Suprapubic skin (tissue), 4 donors: Measurements from ENCODE around the gene MED25. TPM values are rescaled to one million over a fixed set of nuclear protein-coding genes. Genes with fewer than 3 reads are reported as not detected.

Experiments used
- DNase-seq, 2 donors: peaks; one replicate each; pipeline ENCODE4 v3.0.0-alpha.2; 2019; ENCODE audit warnings: low spot score in 2 of 2
- H3K27ac ChIP-seq: fragments of 200-600 bp; sonication (generic); one replicate; pipeline ENCODE4 v1.5.1; 2019
- H3K27me3 ChIP-seq: fragments of 200-600 bp; sonication (generic); one replicate; pipeline ENCODE4 v1.5.1; 2019
- H3K36me3 ChIP-seq: fragments of 200-600 bp; sonication (generic); one replicate; pipeline ENCODE4 v1.5.1; 2019
- H3K4me1 ChIP-seq: fragments of 200-600 bp; sonication (generic); one replicate; pipeline ENCODE4 v1.5.1; 2019
- H3K4me3 ChIP-seq: fragments of 200-600 bp; sonication (generic); one replicate; pipeline ENCODE4 v1.5.1; 2019; ENCODE audit warnings: mild to moderate bottlenecking
- H3K9me3 ChIP-seq: fragments of 200-600 bp; sonication (generic); one replicate; pipeline ENCODE4 v1.5.1; 2019
- CTCF ChIP-seq, 2 donors: fragments of 200-600 bp in 1 of 2; fragments of 450-650 bp in 1 of 2; sonication (generic) in 1 of 2; IDR thresholded peaks; one replicate each; pipeline ENCODE4 v1.5.1; 2016 to 2019; ENCODE audit warnings: antibody characterized with exemption in 2 of 2, mild to moderate bottlenecking in 1 of 2, moderate library complexity in 1 of 2
- EP300 ChIP-seq: sonication (generic); formaldehyde crosslinking; IDR thresholded peaks from one replicate; pipeline ENCODE4 v1.6.1; 2017; ENCODE audit warnings: antibody characterized with exemption
- POLR2A ChIP-seq, 2 donors: fragments of 450-650 bp; IDR thresholded peaks; one replicate each; pipeline ENCODE4 v1.6.1; 2017; ENCODE audit warnings: antibody characterized with exemption in 2 of 2, mild to moderate bottlenecking in 2 of 2, moderate library complexity in 2 of 2
- POLR2AphosphoS5 ChIP-seq, 3 donors: sonication (generic); formaldehyde crosslinking; IDR thresholded peaks; one replicate each; pipeline ENCODE4 v1.6.1; 2017; ENCODE audit warnings: antibody characterized with exemption in 3 of 3
- WGBS: methylation state at CpG from one replicate; pipeline ENCODE4 v1.1.5; 2018; 5-methylcytosine and 5-hydroxymethylcytosine counted together
- total RNA-seq, 4 donors: library from RNA; depleted of rRNA; stranded (reverse); fragments of >200 nt; gene quantifications; one replicate each; pipeline ENCODE4 v1.1.0, GENCODE V29; 2016

MED25 gene
- total RNA-seq, 4 donors from 2014 or later: 32.2 to 60.3 (median 40.8) TPM

DNA sequence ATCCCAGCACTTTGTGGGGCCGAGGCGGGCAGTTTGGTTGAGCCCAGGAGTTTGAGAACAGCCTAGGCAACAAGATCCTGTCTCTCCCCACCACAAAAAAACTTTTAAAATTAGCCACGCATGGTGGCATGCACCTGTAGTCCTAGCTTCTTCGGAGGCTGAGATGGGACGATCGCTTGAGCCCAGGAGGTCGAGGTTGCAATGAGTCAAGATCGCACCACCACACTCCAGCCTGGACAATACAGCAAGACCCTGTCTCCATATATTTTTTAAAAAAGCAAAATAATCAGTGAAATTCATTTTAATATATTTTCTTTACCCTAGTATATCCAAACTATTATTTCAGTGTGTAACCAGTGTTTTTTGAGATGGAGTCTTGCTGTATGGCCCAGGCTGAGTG, 43.1 kb upstream of the MED25 start:
- TF ChIP-seq CTCF (IDR thresholded peaks at IDR 0.05) (no peak), EP300 (no peak), POLR2AphosphoS5 (IDR thresholded peaks at IDR 0.05) (no peak), POLR2A (IDR thresholded peaks at IDR 0.05) (no peak)
- H3K4me3 ChIP-seq: no peak overlapping the region
- H3K27me3 ChIP-seq: no peaks in the 10 kb centered on the region
- 95% methylated on average over 8 of the region's 8 CpGs for WGBS
- peaks cover 18% of the 10 kb centered on the region for H3K4me1 ChIP-seq
- no peaks in the 10 kb centered on the region for H3K9me3 ChIP-seq
- H3K27ac ChIP-seq: no peak overlapping the region
- peaks cover 7% of the 10 kb centered on the region for H3K36me3 ChIP-seq
- DNase-seq: no peak

DNA sequence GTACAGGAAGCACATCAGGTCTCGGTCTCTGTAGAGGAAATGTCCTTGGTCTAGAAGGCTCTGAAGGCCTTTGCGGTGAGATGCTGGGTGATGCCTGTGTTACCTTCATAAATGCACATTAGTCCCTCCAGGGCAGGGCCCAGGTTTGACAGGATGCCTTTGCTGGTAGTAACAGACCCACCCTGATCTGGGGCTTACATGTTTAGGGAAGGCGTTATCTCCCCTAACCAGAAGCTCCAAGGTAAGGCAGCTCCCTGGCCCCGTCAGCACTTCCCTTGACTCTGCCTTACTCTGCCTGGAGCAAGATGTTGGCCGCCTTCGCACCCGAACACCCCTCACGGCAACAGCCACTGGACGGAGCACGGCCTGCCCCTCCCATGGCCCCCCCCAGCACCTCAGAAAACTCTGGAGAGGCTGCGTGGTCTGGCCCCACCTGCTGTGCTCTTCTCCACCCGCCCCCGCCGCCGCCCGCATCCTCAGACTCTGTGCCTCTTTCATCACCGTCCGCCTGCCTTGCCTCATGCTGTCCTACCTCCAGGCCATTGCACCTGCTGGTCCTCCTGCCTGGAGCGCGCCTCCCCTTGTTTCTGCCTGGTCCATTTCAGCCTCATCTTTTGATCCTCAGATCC, 42.2 kb upstream of the MED25 start:
- no peak for DNase-seq

DNA sequence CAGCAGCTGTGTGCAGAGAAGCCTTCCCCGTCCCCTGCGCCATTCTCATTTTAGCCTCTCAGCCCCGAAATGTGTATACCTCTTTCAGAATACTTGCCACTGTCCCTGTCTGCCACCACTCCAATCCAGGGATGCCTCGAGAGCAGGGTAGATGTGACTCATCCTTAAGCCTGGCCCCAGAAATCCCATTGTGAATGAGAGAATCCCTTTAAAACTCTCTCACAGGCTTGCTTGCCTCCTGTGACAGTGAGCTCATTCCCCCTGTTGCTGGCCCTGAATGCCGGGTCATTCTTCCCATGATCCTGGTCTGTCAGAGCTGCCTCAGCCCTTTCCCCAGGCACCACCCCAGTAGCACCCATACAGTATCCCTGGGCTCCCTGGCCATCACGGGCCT, 41.7 kb upstream of the MED25 start:
- no peaks in the 10 kb centered on the region for H3K27me3 ChIP-seq
- no peak for DNase-seq
- H3K27ac ChIP-seq: no peak overlapping the region
- WGBS: 81% methylated on average over 6 of the region's 6 CpGs
- no peaks in the 10 kb centered on the region for H3K9me3 ChIP-seq
- peaks cover 9% of the 10 kb centered on the region for H3K36me3 ChIP-seq
- H3K4me1 ChIP-seq: peaks cover 19% of the 10 kb centered on the region
- no peak overlapping the region for H3K4me3 ChIP-seq
- no peak for TF ChIP-seq EP300
- TF ChIP-seq CTCF (IDR thresholded peaks at IDR 0.05): no peak
- no peak for TF ChIP-seq POLR2A (IDR thresholded peaks at IDR 0.05)
- no peak for TF ChIP-seq POLR2AphosphoS5 (IDR thresholded peaks at IDR 0.05)

More for the DNA sequence above, 42.2 kb upstream of the MED25 start:
- WGBS: 93% methylated on average over 18 of the region's 20 CpGs
- peaks cover 7% of the 10 kb centered on the region for H3K36me3 ChIP-seq
- H3K27me3 ChIP-seq: no peaks in the 10 kb centered on the region
- no peaks in the 10 kb centered on the region for H3K9me3 ChIP-seq
- TF ChIP-seq CTCF (IDR thresholded peaks at IDR 0.05) (no peak), POLR2A (IDR thresholded peaks at IDR 0.05) (no peak), EP300 (no peak), POLR2AphosphoS5 (IDR thresholded peaks at IDR 0.05) (no peak)
- H3K27ac ChIP-seq: no peak overlapping the region
- no peak overlapping the region for H3K4me3 ChIP-seq
- peaks cover 16% of the 10 kb centered on the region for H3K4me1 ChIP-seq

DNA sequence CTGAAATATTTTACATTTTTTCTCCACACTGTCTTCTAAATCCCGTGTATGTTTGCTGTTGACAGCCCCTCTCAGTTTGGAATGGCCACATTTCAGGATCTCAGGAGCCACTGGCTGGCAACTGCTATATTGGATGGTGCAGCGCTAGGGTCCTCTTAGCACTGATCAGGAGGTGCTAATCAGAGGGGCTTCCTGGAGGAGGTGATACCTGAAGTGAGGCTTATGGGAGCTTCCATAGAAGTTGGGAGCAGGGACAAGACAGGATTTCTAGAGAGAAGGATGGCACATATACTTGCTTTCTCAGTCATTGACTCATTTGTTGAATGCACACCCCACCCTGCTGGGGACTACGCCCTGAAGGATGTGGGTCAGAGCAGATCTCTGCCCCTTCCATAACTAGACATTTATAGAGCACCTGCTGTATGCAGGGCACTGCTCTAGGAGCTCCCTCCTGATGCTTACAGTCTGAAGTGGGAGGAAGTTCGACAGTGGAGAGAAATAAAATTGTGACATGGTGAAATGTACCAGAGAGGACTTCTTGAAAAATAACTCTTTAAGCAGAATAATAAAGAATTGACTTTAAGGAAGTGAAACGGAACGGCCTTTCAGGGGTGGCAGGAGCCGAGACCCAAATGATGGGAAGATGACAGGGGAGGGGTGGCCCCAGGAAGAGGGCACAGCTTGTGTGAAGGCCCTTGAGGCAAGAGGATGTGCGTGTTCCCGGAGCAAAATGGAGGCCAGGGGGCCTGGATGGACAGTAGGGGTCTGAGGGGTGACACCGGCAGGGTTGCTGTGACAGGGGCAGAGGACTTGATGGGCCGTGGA, 38.1 kb upstream of the MED25 start:
- Histone ChIP-seq H3K27me3 (no peaks in the 10 kb centered on the region), H3K9me3 (no peaks in the 10 kb centered on the region), H3K4me3 (no peak overlapping the region), H3K4me1 (peaks cover 3% of the 10 kb centered on the region), H3K27ac (no peak overlapping the region), H3K36me3 (peaks cover 44% of the 10 kb centered on the region)
- DNase-seq: no peak
- no peak for TF ChIP-seq POLR2AphosphoS5 (IDR thresholded peaks at IDR 0.05)
- TF ChIP-seq POLR2A (IDR thresholded peaks at IDR 0.05): no peak
- TF ChIP-seq EP300: no peak
- no peak for TF ChIP-seq CTCF (IDR thresholded peaks at IDR 0.05)
- WGBS: 80% methylated on average over 11 of the region's 11 CpGs

DNA sequence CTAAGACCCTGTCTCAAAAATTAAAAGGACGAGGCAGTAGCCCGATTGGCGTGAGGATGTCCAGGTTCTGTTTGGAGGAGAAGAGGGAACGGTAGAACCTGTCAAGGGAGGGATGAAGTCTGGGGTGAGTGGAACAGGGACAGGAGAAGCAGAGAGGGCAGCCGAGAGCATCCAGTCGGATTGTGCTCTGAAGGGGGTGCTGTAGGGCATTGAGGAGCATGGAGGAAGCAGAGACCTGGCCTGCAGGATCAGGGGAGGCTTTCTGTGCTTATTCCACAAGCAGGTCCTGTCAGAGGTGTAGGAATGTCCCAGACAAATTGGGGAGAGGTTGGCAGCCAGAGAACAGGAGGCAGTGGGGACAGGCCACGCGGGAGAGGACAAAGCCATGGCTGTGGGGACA, 37.2 kb upstream of the MED25 start:
- H3K27me3 ChIP-seq: no peaks in the 10 kb centered on the region
- H3K36me3 ChIP-seq: peaks cover 48% of the 10 kb centered on the region
- 88% methylated on average over 8 of the region's 8 CpGs for WGBS
- peaks cover 4% of the 10 kb centered on the region for H3K4me1 ChIP-seq
- no peak overlapping the region for H3K4me3 ChIP-seq
- TF ChIP-seq EP300 (no peak), POLR2AphosphoS5 (IDR thresholded peaks at IDR 0.05) (no peak), CTCF (IDR thresholded peaks at IDR 0.05) (no peak)
- DNase-seq: no peak
- no peak overlapping the region for H3K27ac ChIP-seq
- no peaks in the 10 kb centered on the region for H3K9me3 ChIP-seq
